ENCODE measurements around the gene F10.
"Not testable (repeated sequence)": the region's sequence is repeated elsewhere in the genome, so short reads cannot be mapped to it uniquely, and the experiment has no call there.

Gene F10

GRCh38 chr13:113155982-113156655 is 33.5 kb downstream of the F10 start:
- DNase-seq, result no peak

- no peak for DNase-seq
Observed at GRCh38 chr13:113157206-113157928, 34.8 kb downstream of the F10 start.

DNA sequence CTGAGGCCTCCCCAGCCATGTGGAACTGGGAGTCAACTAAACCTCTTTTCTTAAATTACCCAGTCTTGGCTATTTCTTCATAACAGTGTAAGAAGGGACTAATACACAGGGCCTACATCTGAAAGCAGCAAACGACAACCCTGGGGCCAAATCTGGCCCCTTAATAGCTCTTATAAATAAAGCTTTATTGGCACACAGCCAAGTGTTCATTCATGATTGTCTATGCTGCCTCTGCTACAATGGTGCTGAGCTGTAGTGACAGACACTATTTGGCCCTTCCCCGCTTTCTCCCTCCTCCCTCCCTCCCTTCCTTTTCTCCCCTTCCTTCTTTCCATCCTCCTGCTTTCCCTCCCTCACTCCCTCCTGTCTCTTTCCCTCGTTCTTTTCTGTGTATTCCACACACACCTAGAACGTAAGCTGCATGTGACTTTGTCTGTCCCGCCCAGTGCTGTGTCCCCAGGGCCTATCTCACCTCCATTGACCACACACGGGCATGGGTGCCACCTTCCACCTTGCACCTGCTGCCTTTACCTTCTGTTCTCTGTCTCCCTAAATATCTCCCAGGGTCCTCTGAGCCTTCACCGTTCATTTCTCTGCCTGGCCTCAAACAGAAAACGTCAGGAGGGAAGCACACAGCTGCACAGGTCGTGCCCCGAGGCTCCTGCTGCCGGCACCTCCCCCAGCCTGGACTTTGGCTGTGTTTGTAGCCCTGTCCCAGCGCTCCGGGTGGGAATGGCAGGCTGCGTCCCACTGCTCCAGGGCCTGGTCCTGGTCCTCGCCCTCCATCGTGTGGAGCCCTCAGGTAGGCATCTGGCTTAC is 35.5 kb downstream of the F10 start, which contains the start of gene PROZ:
PROZ (plus strand) TSS at position 720 of the 819 bp plus-strand sequence; CDS start at position 733, 13 bp downstream.
- DNase-seq, result no peak

GRCh38 chr13:113158946-113159345 is 36.3 kb downstream of the F10 start:
- no peak for DNase-seq

GRCh38 chr13:113159701-113160100 is 37.1 kb downstream of the F10 start:
- DNase-seq, result no peak

- DNase-seq, result no peak
Observed at GRCh38 chr13:113160983-113161382, 38.4 kb downstream of the F10 start.

DNA sequence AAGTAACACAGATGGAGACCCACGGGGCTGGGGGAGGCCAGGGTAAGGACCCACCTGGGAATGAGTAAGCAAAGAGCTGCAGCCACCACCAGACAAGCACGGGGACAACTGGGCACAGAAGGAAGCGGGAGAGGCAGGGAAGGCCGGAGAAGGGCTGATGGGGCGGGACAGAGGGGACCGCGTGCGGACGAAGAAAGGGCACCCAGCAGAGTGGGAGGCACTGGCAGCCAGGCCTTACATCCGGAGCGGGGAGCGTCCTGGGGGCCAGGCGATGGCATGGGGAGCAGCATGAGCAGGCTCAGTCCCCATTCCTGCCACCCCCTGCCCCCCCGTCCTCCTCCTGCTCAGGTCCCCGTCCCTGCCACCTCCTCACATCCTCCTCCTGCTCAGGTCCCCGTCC is 38.8 kb downstream of the F10 start:
- DNase-seq, result no peak

- not testable (repeated sequence) for DNase-seq
Observed at GRCh38 chr13:113161975-113162374, 39.4 kb downstream of the F10 start.

GRCh38 chr13:113162783-113163685 is 40.4 kb downstream of the F10 start:
- DNase-seq, result no peak

GRCh38 chr13:113164492-113164891 is 41.9 kb downstream of the F10 start:
- DNase-seq, result no peak

DNA sequence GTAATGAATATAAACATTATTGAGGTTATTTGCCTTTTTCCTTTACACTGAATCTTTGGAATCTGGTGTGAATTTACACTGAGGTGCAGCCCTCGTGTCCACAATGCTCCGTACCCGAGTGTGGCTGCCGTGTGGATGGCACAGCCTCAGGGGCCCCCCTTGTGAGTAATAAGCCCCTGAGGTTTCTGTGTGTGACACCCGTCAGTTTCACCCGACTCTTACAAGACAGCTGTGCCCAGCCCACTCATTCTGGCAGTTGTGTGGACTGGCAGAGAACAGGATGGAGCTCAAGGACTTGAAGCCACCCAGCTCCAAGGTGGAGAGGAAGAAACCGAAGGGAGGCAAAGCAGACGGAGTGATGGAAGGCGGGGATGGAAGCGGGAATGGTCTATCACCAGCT is 43.7 kb downstream of the F10 start:
- no peak for DNase-seq

- DNase-seq, result no peak
Observed at GRCh38 chr13:113166681-113167080, 44.1 kb downstream of the F10 start.

GRCh38 chr13:113167155-113167554 is 44.6 kb downstream of the F10 start:
- no peak for DNase-seq

DNA sequence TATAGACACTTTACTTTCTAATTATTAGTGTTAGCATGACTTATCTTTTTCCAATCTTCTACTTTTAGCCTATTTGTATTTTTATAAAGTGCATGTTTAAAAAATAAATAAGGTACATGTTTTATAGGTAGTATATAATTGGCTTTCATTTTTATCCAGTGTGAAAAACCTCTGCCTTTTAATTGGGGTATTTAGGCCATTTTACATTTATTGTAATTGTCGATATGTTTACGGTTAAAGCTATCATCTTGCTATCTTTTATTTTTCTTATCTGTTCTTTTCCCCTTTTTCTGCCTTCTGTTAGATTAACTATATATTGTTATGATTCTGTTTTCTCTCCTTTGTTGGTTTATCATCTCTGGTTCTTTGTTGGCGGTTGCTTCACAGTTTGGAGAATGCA is 45.0 kb downstream of the F10 start:
- DNase-seq, result no peak

GRCh38 chr13:113168211-113168610 is 45.6 kb downstream of the F10 start:
- DNase-seq, result no peak

DNA sequence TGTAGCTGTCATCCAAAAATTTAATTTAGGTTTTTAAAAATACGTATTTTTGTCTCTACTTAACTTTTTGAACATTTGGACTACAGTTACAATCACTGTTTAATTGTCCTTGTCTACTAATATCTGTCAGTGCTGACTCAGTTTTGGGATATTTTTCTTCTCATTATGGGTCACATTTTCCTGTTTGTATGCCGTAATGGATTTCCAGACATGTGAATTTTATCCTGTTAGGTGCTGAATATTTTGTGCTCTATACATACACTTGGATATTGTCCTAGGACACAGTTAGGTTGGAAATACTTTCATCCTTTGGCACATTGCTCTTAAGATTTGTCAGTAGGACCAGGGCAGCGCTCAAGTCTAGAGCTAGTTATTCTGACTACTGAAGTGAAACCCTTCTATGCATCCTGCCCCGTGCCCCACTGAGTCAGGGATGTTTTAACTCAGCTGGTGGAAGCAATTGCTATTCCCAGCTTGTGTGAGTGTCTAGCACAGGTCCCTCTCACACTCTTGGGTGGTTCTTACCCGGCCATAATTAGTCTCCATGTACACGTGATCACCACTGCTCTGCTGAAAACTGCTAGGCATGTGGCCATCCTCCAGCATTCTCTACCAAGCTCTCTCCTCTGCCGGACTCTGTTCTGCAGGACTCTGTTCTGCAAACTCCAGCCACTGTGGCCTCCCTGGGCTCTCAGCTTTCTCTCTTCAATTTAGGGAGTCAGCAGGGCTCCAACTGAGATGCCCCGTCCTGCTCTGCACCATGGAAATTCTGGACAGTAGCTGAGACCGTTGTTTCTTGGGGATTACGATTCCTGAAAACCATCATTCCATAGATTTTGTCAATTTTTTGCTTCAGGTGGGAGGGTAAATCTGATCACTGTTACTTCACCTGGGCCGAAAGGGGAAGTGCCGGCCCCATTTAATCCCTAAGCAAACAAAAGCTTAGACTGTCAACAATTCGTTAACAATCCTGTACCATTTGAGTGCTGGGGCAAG is 47.0 kb downstream of the F10 start:
- DNase-seq, result no peak

DNA sequence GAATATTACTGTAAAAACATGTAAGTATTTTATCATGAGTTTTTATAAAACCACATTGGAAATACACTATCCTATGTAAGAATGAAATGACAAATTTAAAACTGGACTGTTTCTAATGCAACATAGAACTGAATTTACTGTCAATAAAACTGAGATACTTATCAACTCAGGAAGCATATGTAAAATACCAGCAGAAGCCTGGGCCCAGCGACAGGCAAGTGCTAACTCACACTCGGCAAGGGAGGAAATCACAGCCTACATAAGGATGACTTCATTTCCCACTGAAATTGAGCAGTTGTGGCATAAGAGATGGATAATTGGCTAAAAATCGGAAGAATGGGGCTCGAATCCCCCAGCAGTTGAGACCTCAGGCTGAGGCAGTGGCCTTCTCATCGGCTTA is 47.9 kb downstream of the F10 start:
- DNase-seq, result no peak

DNA sequence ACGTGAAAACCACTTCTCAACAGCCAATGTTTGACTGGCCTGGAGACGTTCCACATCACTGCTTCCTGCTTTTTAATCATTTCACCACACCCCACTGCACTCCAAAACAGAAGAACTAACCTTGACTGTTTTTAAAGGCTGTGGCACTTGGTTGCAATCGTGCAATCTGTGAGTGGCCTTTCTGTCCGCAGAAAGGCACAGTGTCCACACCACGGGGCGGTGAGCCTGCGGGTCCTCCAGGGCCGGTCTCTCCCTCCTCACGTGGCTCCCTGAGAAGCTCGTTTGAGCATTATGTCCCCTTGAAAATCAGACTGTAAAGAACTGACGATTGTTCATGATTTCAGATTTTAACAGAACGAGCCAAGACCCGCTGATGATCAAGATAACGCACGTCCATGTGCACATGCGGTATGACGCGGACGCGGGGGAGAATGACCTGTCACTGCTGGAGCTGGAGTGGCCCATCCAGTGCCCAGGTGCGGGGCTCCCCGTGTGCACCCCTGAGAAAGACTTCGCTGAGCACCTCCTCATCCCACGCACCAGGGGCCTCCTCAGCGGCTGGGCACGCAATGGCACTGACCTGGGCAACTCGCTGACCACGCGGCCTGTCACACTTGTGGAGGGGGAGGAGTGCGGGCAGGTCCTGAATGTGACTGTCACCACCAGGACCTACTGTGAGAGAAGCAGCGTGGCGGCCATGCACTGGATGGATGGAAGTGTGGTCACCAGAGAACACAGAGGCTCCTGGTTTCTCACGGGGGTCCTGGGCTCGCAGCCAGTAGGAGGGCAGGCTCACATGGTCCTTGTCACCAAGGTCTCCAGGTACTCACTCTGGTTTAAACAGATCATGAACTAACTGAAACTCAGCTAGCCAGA is 48.9 kb downstream of the F10 start:
- no peak for DNase-seq

GRCh38 chr13:113172419-113172926 is 49.9 kb downstream of the F10 start:
- DNase-seq, result no peak

- DNase-seq, result no peak
Observed at GRCh38 chr13:113176280-113176679, 53.7 kb downstream of the F10 start.
